Fibroblast of the aortic adventitia (primary cell): ENCODE measurements around the gene PPARA. TPM values are rescaled to one million over a fixed set of nuclear protein-coding genes. Genes with fewer than 3 reads are reported as not detected.

Experiments used
- DNase-seq: peaks from one replicate; pipeline ENCODE4 v3.0.0-alpha.2; 2010; ENCODE audit warnings: low read depth
- H3K4me3 ChIP-seq: 2 replicates; pipeline ENCODE4 v1.5.1; 2011; ENCODE audit warnings: low read depth, mild to moderate bottlenecking, control low read depth, low read length, moderate library complexity
- CTCF ChIP-seq: IDR thresholded peaks from 2 replicates; pipeline ENCODE4 v1.5.1; 2011; ENCODE audit warnings: mild to moderate bottlenecking, low read length, control low read depth, inconsistent platforms; ENCODE audit not compliant: insufficient read depth
- total RNA-seq: library from RNA; depleted of rRNA; stranded (reverse); fragments of >200 nt; gene quantifications from 2 replicates; pipeline ENCODE4 v1.2.3, GENCODE V29; 2012; ENCODE audit warnings: low replicate concordance

Gene PPARA
- total RNA-seq, 1 donor: 13.4 TPM

GRCh38 chr22:46150655-46151477 is 540 bp downstream of the PPARA start:
- DNase-seq: no peak
- peak overlapping the region; percentile 83 for H3K4me3 ChIP-seq
- no peak for TF ChIP-seq CTCF

- H3K4me3 ChIP-seq: no peak overlapping the region
- TF ChIP-seq CTCF: no peak
- no peak for DNase-seq
Measured at GRCh38 chr22:46153930-46154329, 3.6 kb downstream of the PPARA start.

- no peak for TF ChIP-seq CTCF
- DNase-seq: no peak
- H3K4me3 ChIP-seq: no peak overlapping the region
Measured at GRCh38 chr22:46156031-46156430, 5.7 kb downstream of the PPARA start.

- no peak overlapping the region for H3K4me3 ChIP-seq
- TF ChIP-seq CTCF: no peak
Measured at GRCh38 chr22:46158283-46158682, 8.0 kb downstream of the PPARA start.

GRCh38 chr22:46159212-46159611 is 8.9 kb downstream of the PPARA start:
- no peak for TF ChIP-seq CTCF
- H3K4me3 ChIP-seq: no peak overlapping the region
- no peak for DNase-seq

More at GRCh38 chr22:46158283-46158682, 8.0 kb downstream of the PPARA start:
- DNase-seq: no peak

GRCh38 chr22:46159777-46160176 is 9.5 kb downstream of the PPARA start:
- TF ChIP-seq CTCF: no peak
- DNase-seq: no peak
- H3K4me3 ChIP-seq: no peak overlapping the region

GRCh38 chr22:46162285-46162684 is 12.0 kb downstream of the PPARA start:
- no peak overlapping the region for H3K4me3 ChIP-seq
- DNase-seq: no peak
- TF ChIP-seq CTCF: no peak
